Measurements from ENCODE around the gene IL12RB2.
A peak's percentile ranks its signal among the peaks of the same experiment; 100 is the strongest.

The IL12RB2 gene

GRCh38 chr1:67434491-67434890 lies 126.8 kb downstream of the IL12RB2 start (continued):
- peak; percentile 50; the same call in 1 of the 2 replicates for TF ChIP-seq WT1 (tag by site-specific recombination; IDR thresholded peaks at IDR 0.05)
- TF ChIP-seq ZNF776 (tag by site-specific recombination; IDR thresholded peaks at IDR 0.05; ENCODE audit: borderline replicate concordance), result no peak
- 0 out of 2 replicates have a peak, but pooled peaks have one; percentile 21 for TF ChIP-seq ZNF843 (tag by site-specific recombination; IDR thresholded peaks at IDR 0.05)
- TF ChIP-seq PRDM6 (tag by site-specific recombination; IDR thresholded peaks at IDR 0.05), result peak; percentile 81
- no peak for TF ChIP-seq PRDM2 (tag by site-specific recombination; IDR thresholded peaks at IDR 0.05; ENCODE audit: borderline replicate concordance)
- TF ChIP-seq ZSCAN5A (tag by site-specific recombination; IDR thresholded peaks at IDR 0.05), result no peak
- TF ChIP-seq ZNF488 (tag by site-specific recombination; IDR thresholded peaks at IDR 0.05), result no peak
- no peak for TF ChIP-seq ZBTB1 (tag by site-specific recombination; IDR thresholded peaks at IDR 0.05)
- peak; percentile 31; the same call in 1 of the 2 replicates for TF ChIP-seq ZNF664 (tag by site-specific recombination; IDR thresholded peaks at IDR 0.05)
- TF ChIP-seq ZNF701 (tag by site-specific recombination; IDR thresholded peaks at IDR 0.05), result no peak
- TF ChIP-seq OSR2 (tag by site-specific recombination; IDR thresholded peaks at IDR 0.05), result peak; percentile 37; the same call in 1 of the 2 replicates
- TF ChIP-seq ZNF692 (tag by site-specific recombination; IDR thresholded peaks at IDR 0.05), result no peak
- TF ChIP-seq ZNF175 (tag by site-specific recombination; IDR thresholded peaks at IDR 0.05), result no peak
- TF ChIP-seq ZNF10 (tag by site-specific recombination; IDR thresholded peaks at IDR 0.05), result peak; percentile 93
- no peak for TF ChIP-seq ZNF341 (tag by site-specific recombination; IDR thresholded peaks at IDR 0.05; ENCODE audit: low read depth)
- TF ChIP-seq ZBTB44 (tag by site-specific recombination; IDR thresholded peaks at IDR 0.05), result 0 out of 2 replicates have a peak, but pooled peaks have one; percentile 24
- no peak for TF ChIP-seq ZNF302 (tag by site-specific recombination; IDR thresholded peaks at IDR 0.05; ENCODE audit: low read depth)
- TF ChIP-seq IKZF3 (tag by site-specific recombination; IDR thresholded peaks at IDR 0.05), result no peak
- TF ChIP-seq ZNF18 (tag by site-specific recombination; IDR thresholded peaks at IDR 0.05), result peak; percentile 95
- TF ChIP-seq ZNF133 (tag by site-specific recombination; IDR thresholded peaks at IDR 0.05), result no peak

Data from HEK293 (cell line).